T-helper 22 cell (primary cell): ENCODE data around the gene PPP2R2C.

Experiments
- DNase-seq: peaks from one replicate; pipeline ENCODE4 v3.0.0-alpha.2; 2020; ENCODE audit warnings: low read depth

Gene PPP2R2C

GRCh38 chr4:6449746-6450369, 22.6 kb downstream of the PPP2R2C start:
- no peak for DNase-seq

GRCh38 chr4:6449335-6449734, 23.1 kb downstream of the PPP2R2C start:
- no peak for DNase-seq

GRCh38 chr4:6448476-6449170, 23.8 kb downstream of the PPP2R2C start:
- no peak for DNase-seq

GRCh38 chr4:6447672-6448171, 24.7 kb downstream of the PPP2R2C start:
- no peak for DNase-seq

- no peak for DNase-seq
Measured at GRCh38 chr4:6446538-6447451, 25.6 kb downstream of the PPP2R2C start.

- DNase-seq, result no peak
Measured at GRCh38 chr4:6446130-6446482, 26.3 kb downstream of the PPP2R2C start.

GRCh38 chr4:6445403-6446129, 26.8 kb downstream of the PPP2R2C start:
- DNase-seq, result no peak

- no peak for DNase-seq
Measured at GRCh38 chr4:6444582-6444981, 27.8 kb downstream of the PPP2R2C start.

GRCh38 chr4:6443035-6444023, 29.1 kb downstream of the PPP2R2C start:
- DNase-seq, result no peak

- no peak for DNase-seq
Measured at GRCh38 chr4:6442555-6442954, 29.9 kb downstream of the PPP2R2C start.

GRCh38 chr4:6441758-6442157, 30.7 kb downstream of the PPP2R2C start:
- no peak for DNase-seq

GRCh38 chr4:6441202-6441582, 31.2 kb downstream of the PPP2R2C start:
- DNase-seq, result no peak

- no peak for DNase-seq
Measured at GRCh38 chr4:6440506-6441201, 31.8 kb downstream of the PPP2R2C start.

GRCh38 chr4:6439120-6439762, 33.2 kb downstream of the PPP2R2C start:
- no peak for DNase-seq

GRCh38 chr4:6437826-6438238, 34.6 kb downstream of the PPP2R2C start:
- no peak for DNase-seq

- DNase-seq, result no peak
Measured at GRCh38 chr4:6435010-6435409, 37.4 kb downstream of the PPP2R2C start.

GRCh38 chr4:6430927-6431326, 41.5 kb downstream of the PPP2R2C start:
- no peak for DNase-seq

GRCh38 chr4:6427439-6428090, 44.8 kb downstream of the PPP2R2C start:
- DNase-seq, result no peak
